ENCODE data around the gene HSF5. TPM values are rescaled to one million over a fixed set of nuclear protein-coding genes. Genes with fewer than 3 reads are reported as not detected.

HSF5 gene
- total RNA-seq, 2 experiments from 2014 or later = 1.6 to 1.7 TPM

- Mint-ChIP-seq H3K27me3 (no peaks in the 10 kb centered on the region), H3K36me3 (ENCODE audit: low read depth) (no peaks in the 10 kb centered on the region), H3K4me3 (no peak overlapping the region), H3K4me1 (ENCODE audit: low read depth) (peaks cover 30% of the 10 kb centered on the region), H3K27ac (no peak overlapping the region), H3K9me3 (no peaks in the 10 kb centered on the region)
- DNase-seq = no peak
- Histone ChIP-seq H3K27me3 (ENCODE audit: control insufficient read depth in 1 of 2, insufficient read depth in 2 of 2, low read length in 2 of 2) (no peaks in the 10 kb centered on the region), H3K4me3 (ENCODE audit: low read length) (no peak overlapping the region), H3K27ac (ENCODE audit: low read depth in 1 of 2, low read length in 2 of 2) (no peak overlapping the region), H3K4me1 (ENCODE audit: insufficient read depth, low read length) (peaks cover 23% of the 10 kb centered on the region), H3K36me3 (ENCODE audit: insufficient read depth, low read length) (no peaks in the 10 kb centered on the region), H3K9me3 (ENCODE audit: control insufficient read depth in 1 of 2, insufficient read depth in 1 of 2, low read length in 2 of 2) (no peaks in the 10 kb centered on the region)
- ATAC-seq (ENCODE audit: poor library complexity) = no peak
- ChIA-PET POLR2A (no interaction called here), CTCF (interaction anchor here (1.0 kb wide), 1 partner anchor 59 kb away, joined by 4 read pairs; no protein-coding TSS in a partner anchor)
- intact Hi-C loops (cut with DNase I, micrococcal nuclease) = no loop called here
- no peak for TF ChIP-seq CTCF (IDR thresholded peaks at IDR 0.05)
Observed at GRCh38 chr17:58375811-58376210, 112.4 kb downstream of the HSF5 start.

- no peaks in the 10 kb centered on the region for H3K27me3 Mint-ChIP-seq
- peaks cover 28% of the 10 kb centered on the region for H3K4me1 Mint-ChIP-seq (ENCODE audit: low read depth)
- ChIA-PET CTCF (no interaction called here), POLR2A (no interaction called here)
- no peak overlapping the region for H3K4me3 Mint-ChIP-seq
- Histone ChIP-seq H3K27me3 (ENCODE audit: control insufficient read depth in 1 of 2, insufficient read depth in 2 of 2, low read length in 2 of 2) (no peaks in the 10 kb centered on the region), H3K4me1 (ENCODE audit: insufficient read depth, low read length) (peaks cover 19% of the 10 kb centered on the region), H3K4me3 (ENCODE audit: low read length) (no peak overlapping the region), H3K27ac (ENCODE audit: low read depth in 1 of 2, low read length in 2 of 2) (no peak overlapping the region), H3K36me3 (ENCODE audit: insufficient read depth, low read length) (no peaks in the 10 kb centered on the region), H3K9me3 (ENCODE audit: control insufficient read depth in 1 of 2, insufficient read depth in 1 of 2, low read length in 2 of 2) (no peaks in the 10 kb centered on the region)
- no peaks in the 10 kb centered on the region for H3K9me3 Mint-ChIP-seq
- no peak for ATAC-seq (ENCODE audit: poor library complexity)
- DNase-seq = peak in 1 of 14 experiments; percentile 19
- TF ChIP-seq CTCF (IDR thresholded peaks at IDR 0.05) = no peak
- no peak overlapping the region for H3K27ac Mint-ChIP-seq
- no peaks in the 10 kb centered on the region for H3K36me3 Mint-ChIP-seq (ENCODE audit: low read depth)
- intact Hi-C loops (cut with DNase I, micrococcal nuclease) = no loop called here
Observed at GRCh38 chr17:58375256-58375655, 113.0 kb downstream of the HSF5 start.

GRCh38 chr17:58373923-58374322 lies 114.3 kb downstream of the HSF5 start:
- Mint-ChIP-seq H3K27ac (no peak overlapping the region), H3K36me3 (ENCODE audit: low read depth) (no peaks in the 10 kb centered on the region), H3K27me3 (no peaks in the 10 kb centered on the region), H3K4me1 (ENCODE audit: low read depth) (peaks cover 17% of the 10 kb centered on the region), H3K4me3 (no peak overlapping the region), H3K9me3 (no peaks in the 10 kb centered on the region)
- POLR2A ChIA-PET = interaction anchor here (0.7 to 1.1 kb wide), 3 partner anchors 12 to 905 kb away, joined by 3 read pairs; partner anchors contain the start of gene SUPT4H1
- Histone ChIP-seq H3K9me3 (ENCODE audit: control insufficient read depth in 1 of 2, insufficient read depth in 1 of 2, low read length in 2 of 2) (no peaks in the 10 kb centered on the region), H3K4me3 (ENCODE audit: low read length) (no peak overlapping the region), H3K27ac (ENCODE audit: low read depth in 1 of 2, low read length in 2 of 2) (no peak overlapping the region), H3K27me3 (ENCODE audit: control insufficient read depth in 1 of 2, insufficient read depth in 2 of 2, low read length in 2 of 2) (no peaks in the 10 kb centered on the region), H3K4me1 (ENCODE audit: insufficient read depth, low read length) (peaks cover 10% of the 10 kb centered on the region), H3K36me3 (ENCODE audit: insufficient read depth, low read length) (no peaks in the 10 kb centered on the region)
- ATAC-seq (ENCODE audit: poor library complexity) = no peak
- no peak for DNase-seq
- intact Hi-C loops (cut with DNase I, micrococcal nuclease) = no loop called here
- CTCF ChIA-PET = interaction anchor here (1.0 kb wide), 1 partner anchor 11 kb away, joined by 5 read pairs; no protein-coding TSS in a partner anchor
- TF ChIP-seq CTCF (IDR thresholded peaks at IDR 0.05) = no peak
